ENCODE data around the gene GEMIN2. TPM values are rescaled to one million over a fixed set of nuclear protein-coding genes. Genes with fewer than 3 reads are reported as not detected.
"Not testable (repeated sequence)": the region's sequence is repeated elsewhere in the genome, so short reads cannot be mapped to it uniquely, and the experiment has no call there.

The GEMIN2 gene
- total RNA-seq, 3 donors from 2014 or later: 19.5 to 21.2 (median 21.1) TPM

GRCh38 chr14:39145266-39145966 lies 31.3 kb downstream of the GEMIN2 start:
- Mint-ChIP-seq H3K27me3 (ENCODE audit: low read depth) (no peaks in the 10 kb centered on the region), H3K4me3 (no peak overlapping the region), H3K9me3 (peaks cover 7% of the 10 kb centered on the region), H3K36me3 (ENCODE audit: insufficient read depth) (peaks cover 28% of the 10 kb centered on the region), H3K4me1 (ENCODE audit: low read depth) (no peaks in the 10 kb centered on the region)
- no peak for DNase-seq
- ATAC-seq: no peak

- Mint-ChIP-seq H3K4me1 (ENCODE audit: low read depth) (no peaks in the 10 kb centered on the region), H3K4me3 (no peak overlapping the region), H3K9me3 (no peaks in the 10 kb centered on the region), H3K36me3 (ENCODE audit: insufficient read depth) (peaks cover 12% of the 10 kb centered on the region), H3K27me3 (ENCODE audit: low read depth) (no peaks in the 10 kb centered on the region)
- ATAC-seq: no peak
- no peak for DNase-seq
These were observed 40.6 kb downstream of the GEMIN2 start for GRCh38 chr14:39154594-39155189.

- DNase-seq (no peak), ATAC-seq (no peak)
- peaks cover 16% of the 10 kb centered on the region for H3K36me3 Mint-ChIP-seq (ENCODE audit: insufficient read depth)
- H3K27me3 Mint-ChIP-seq (ENCODE audit: low read depth): no peaks in the 10 kb centered on the region
- peaks cover 13% of the 10 kb centered on the region for H3K4me1 Mint-ChIP-seq (ENCODE audit: low read depth)
- no peak overlapping the region for H3K4me3 Mint-ChIP-seq
- no peaks in the 10 kb centered on the region for H3K9me3 Mint-ChIP-seq
These were observed 43.4 kb downstream of the GEMIN2 start for GRCh38 chr14:39157491-39157890.

- Mint-ChIP-seq H3K9me3 (no peaks in the 10 kb centered on the region), H3K36me3 (ENCODE audit: insufficient read depth) (peaks cover 19% of the 10 kb centered on the region)
- ATAC-seq: no peak
These were observed 44.2 kb downstream of the GEMIN2 start for GRCh38 chr14:39158222-39158858.

GRCh38 chr14:39160494-39160893 lies 46.4 kb downstream of the GEMIN2 start:
- H3K4me1 Mint-ChIP-seq (ENCODE audit: low read depth): peaks cover 23% of the 10 kb centered on the region
- no peaks in the 10 kb centered on the region for H3K9me3 Mint-ChIP-seq
- H3K27me3 Mint-ChIP-seq (ENCODE audit: low read depth): no peaks in the 10 kb centered on the region
- ATAC-seq (no peak), DNase-seq (no peak)
- H3K4me3 Mint-ChIP-seq: no peak overlapping the region
- peaks cover 21% of the 10 kb centered on the region for H3K36me3 Mint-ChIP-seq (ENCODE audit: insufficient read depth)

More at GRCh38 chr14:39158222-39158858, 44.2 kb downstream of the GEMIN2 start:
- H3K4me3 Mint-ChIP-seq: no peak overlapping the region
- H3K4me1 Mint-ChIP-seq (ENCODE audit: low read depth): peaks cover 16% of the 10 kb centered on the region
- no peaks in the 10 kb centered on the region for H3K27me3 Mint-ChIP-seq (ENCODE audit: low read depth)
- no peak for DNase-seq

GRCh38 chr14:39167797-39168320 lies 53.7 kb downstream of the GEMIN2 start:
- Mint-ChIP-seq H3K4me1 (ENCODE audit: low read depth) (peaks cover 41% of the 10 kb centered on the region), H3K4me3 (peak overlapping the region; percentile 63)
- H3K9me3 Mint-ChIP-seq; ATAC-seq; DNase-seq; H3K27me3 Mint-ChIP-seq (ENCODE audit: low read depth); H3K36me3 Mint-ChIP-seq (ENCODE audit: insufficient read depth): not testable (repeated sequence)

GRCh38 chr14:39168591-39168990 lies 54.5 kb downstream of the GEMIN2 start:
- no peak for DNase-seq
- H3K36me3 Mint-ChIP-seq (ENCODE audit: insufficient read depth): peaks cover 9% of the 10 kb centered on the region
- ATAC-seq: no peak
- H3K4me1 Mint-ChIP-seq (ENCODE audit: low read depth): peaks cover 41% of the 10 kb centered on the region
- H3K9me3 Mint-ChIP-seq: no peaks in the 10 kb centered on the region
- peak overlapping the region; percentile 84 for H3K4me3 Mint-ChIP-seq
- H3K27me3 Mint-ChIP-seq (ENCODE audit: low read depth): no peaks in the 10 kb centered on the region

GRCh38 chr14:39169541-39169900 lies 55.4 kb downstream of the GEMIN2 start:
- H3K27me3 Mint-ChIP-seq (ENCODE audit: low read depth): no peaks in the 10 kb centered on the region
- H3K9me3 Mint-ChIP-seq: no peaks in the 10 kb centered on the region
- ATAC-seq (no peak), DNase-seq (no peak)
- peaks cover 42% of the 10 kb centered on the region for H3K4me1 Mint-ChIP-seq (ENCODE audit: low read depth)
- peak overlapping the region; percentile 84 for H3K4me3 Mint-ChIP-seq
- H3K36me3 Mint-ChIP-seq (ENCODE audit: insufficient read depth): peaks cover 7% of the 10 kb centered on the region

GRCh38 chr14:39173198-39173597 lies 59.1 kb downstream of the GEMIN2 start:
- H3K4me1 Mint-ChIP-seq (ENCODE audit: low read depth): peaks cover 43% of the 10 kb centered on the region
- no peaks in the 10 kb centered on the region for H3K27me3 Mint-ChIP-seq (ENCODE audit: low read depth)
- DNase-seq (no peak), ATAC-seq (no peak)
- no peak overlapping the region for H3K4me3 Mint-ChIP-seq
- no peaks in the 10 kb centered on the region for H3K9me3 Mint-ChIP-seq
- peaks cover 25% of the 10 kb centered on the region for H3K36me3 Mint-ChIP-seq (ENCODE audit: insufficient read depth)

GRCh38 chr14:39174560-39175444 lies 60.7 kb downstream of the GEMIN2 start, which contains the start of gene PNN:
PNN (plus strand) TSS chr14:39175254; CDS start chr14:39175280, 26 bp downstream.
- DNase-seq: peak; percentile 92
- Mint-ChIP-seq H3K9me3 (no peaks in the 10 kb centered on the region), H3K36me3 (ENCODE audit: insufficient read depth) (peaks cover 31% of the 10 kb centered on the region), H3K4me1 (ENCODE audit: low read depth) (peaks cover 40% of the 10 kb centered on the region), H3K27me3 (ENCODE audit: low read depth) (no peaks in the 10 kb centered on the region), H3K4me3 (peak within 1 kb of the TSS; percentile 92)
- ATAC-seq: peak; percentile 91 to 93

- Mint-ChIP-seq H3K4me1 (ENCODE audit: low read depth) (peaks cover 40% of the 10 kb centered on the region), H3K27me3 (ENCODE audit: low read depth) (no peaks in the 10 kb centered on the region), H3K4me3 (peak overlapping the region; percentile 92), H3K36me3 (ENCODE audit: insufficient read depth) (peaks cover 33% of the 10 kb centered on the region), H3K9me3 (no peaks in the 10 kb centered on the region)
- peak; percentile 8 to 11 for ATAC-seq
- DNase-seq: no peak
These were observed 61.5 kb downstream of the GEMIN2 start for GRCh38 chr14:39175445-39176262.

- no peak for DNase-seq
- Mint-ChIP-seq H3K27me3 (ENCODE audit: low read depth) (no peaks in the 10 kb centered on the region), H3K4me3 (peak overlapping the region; percentile 92), H3K9me3 (no peaks in the 10 kb centered on the region), H3K36me3 (ENCODE audit: insufficient read depth) (peaks cover 33% of the 10 kb centered on the region), H3K4me1 (ENCODE audit: low read depth) (peaks cover 36% of the 10 kb centered on the region)
- ATAC-seq: no peak
These were observed 62.4 kb downstream of the GEMIN2 start for GRCh38 chr14:39176263-39177167.
